HL-60/S4 treated with retinoic acid at 250 ng/mL for 4 days and 3 days (cell line): Measurements from ENCODE around the gene POU3F3.

Experiments
- in situ Hi-C: fragments of 300-500 bp; cut with MboI; formaldehyde crosslinking; loops from 2 replicates; pipeline ENCODE4 v1.7.0; 2022; ENCODE audit warnings: low sequenced_read_pairs

The POU3F3 gene

DNA sequence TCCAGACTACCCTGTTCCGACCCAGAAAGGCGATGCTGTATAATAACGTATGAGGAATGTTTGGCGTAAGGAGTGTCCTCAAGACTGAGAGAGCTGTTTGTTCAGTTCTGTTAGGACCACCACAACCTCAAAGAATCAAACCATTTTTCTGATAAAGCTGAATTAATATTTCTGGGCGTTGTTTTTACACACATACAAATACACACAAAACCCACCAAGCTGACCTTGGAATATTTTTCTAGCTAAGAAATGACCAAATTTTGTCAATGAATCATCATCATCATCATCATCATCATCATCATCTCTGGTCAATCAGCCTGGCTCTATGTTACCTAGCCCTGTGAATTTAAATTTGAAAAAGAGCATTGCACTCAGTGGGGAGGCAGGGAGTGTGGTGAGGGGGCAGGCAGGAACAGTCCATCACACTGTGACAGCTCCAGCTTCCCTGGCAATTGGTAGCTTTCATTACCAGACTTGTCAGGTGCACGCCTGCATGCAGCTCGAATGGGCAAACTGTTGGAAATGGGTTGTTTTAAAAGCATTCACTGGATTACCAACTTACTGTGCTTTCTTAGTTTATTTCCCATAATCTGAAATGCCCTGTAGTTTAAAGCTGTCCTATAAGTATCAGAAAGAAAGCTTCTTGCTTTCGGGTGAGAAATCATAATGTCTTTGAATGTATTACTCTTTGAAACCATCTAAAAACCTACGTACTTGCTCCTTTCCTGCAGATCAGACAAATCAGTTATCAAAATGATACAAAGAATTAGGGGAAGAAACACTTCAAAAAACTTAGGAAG is 6.9 kb upstream of the POU3F3 start:
- in situ Hi-C loops = no loop called here

GRCh38 chr2:104847586-104848160 is 6.2 kb upstream of the POU3F3 start:
- in situ Hi-C loops = no loop called here

GRCh38 chr2:104848526-104848925 is 5.4 kb upstream of the POU3F3 start:
- in situ Hi-C loops = no loop called here

- in situ Hi-C loops = no loop called here
Measured at GRCh38 chr2:104849101-104849500, 4.8 kb upstream of the POU3F3 start.

- in situ Hi-C loops = no loop called here
Measured at GRCh38 chr2:104849618-104850141, 4.2 kb upstream of the POU3F3 start.

DNA sequence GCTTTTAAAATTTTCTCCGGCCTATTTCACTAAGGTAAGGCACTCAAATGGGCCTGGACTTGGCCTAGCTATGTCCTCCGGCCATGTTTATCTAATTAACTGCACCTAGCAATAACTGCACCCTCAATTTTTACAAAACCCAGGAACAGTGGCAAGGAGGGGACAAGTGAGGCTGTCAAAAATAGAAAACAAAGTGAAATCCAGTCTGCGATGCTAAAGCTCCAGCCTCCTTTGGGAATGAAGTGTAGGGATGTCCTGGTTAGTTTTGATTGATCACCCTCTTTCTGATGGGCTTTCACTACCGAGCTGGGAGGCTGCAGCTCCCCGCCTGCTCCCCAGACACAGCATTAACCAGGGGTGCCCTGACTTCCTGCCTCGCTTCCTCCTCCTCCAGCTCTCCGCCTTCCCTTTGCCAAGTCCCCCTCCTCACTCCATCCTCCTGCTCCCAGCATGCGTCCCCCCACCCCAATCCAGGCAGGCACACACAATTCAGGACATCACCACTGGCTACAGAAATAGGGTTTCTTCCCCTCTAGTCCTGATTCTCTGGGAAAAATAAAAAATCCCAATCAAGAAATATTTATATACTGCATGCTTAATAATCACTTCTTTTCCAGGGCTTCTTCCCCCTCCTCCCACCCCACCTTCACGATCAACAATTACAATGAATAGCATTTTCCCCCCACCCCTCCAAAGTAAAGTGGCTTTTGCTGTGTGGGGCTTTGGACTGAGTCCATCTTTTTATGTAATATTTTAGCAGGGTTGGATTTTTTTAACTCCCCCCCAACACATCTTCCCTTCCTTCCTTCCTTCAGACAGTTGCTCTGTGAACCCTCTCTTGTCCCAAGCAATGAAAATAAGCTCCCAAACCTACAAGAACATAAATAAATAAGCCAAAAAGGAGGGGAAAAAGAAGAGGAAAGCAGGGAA is 3.3 kb upstream of the POU3F3 start:
- in situ Hi-C loops = no loop called here

GRCh38 chr2:104851291-104852089 is 2.4 kb upstream of the POU3F3 start:
- in situ Hi-C loops = no loop called here

- in situ Hi-C loops = no loop called here
Measured at GRCh38 chr2:104852090-104852666, 1.7 kb upstream of the POU3F3 start.

GRCh38 chr2:104854498-104855220 is 744 bp downstream of the POU3F3 start:
- in situ Hi-C loops = no loop called here

- in situ Hi-C loops = no loop called here
Measured at GRCh38 chr2:104855221-104856085, 1.5 kb downstream of the POU3F3 start.

GRCh38 chr2:104856086-104856972 is 2.4 kb downstream of the POU3F3 start:
- in situ Hi-C loops = no loop called here

- in situ Hi-C loops = no loop called here
Measured at GRCh38 chr2:104856973-104857261, 3.0 kb downstream of the POU3F3 start.

GRCh38 chr2:104857262-104858005 is 3.5 kb downstream of the POU3F3 start:
- in situ Hi-C loops = no loop called here

DNA sequence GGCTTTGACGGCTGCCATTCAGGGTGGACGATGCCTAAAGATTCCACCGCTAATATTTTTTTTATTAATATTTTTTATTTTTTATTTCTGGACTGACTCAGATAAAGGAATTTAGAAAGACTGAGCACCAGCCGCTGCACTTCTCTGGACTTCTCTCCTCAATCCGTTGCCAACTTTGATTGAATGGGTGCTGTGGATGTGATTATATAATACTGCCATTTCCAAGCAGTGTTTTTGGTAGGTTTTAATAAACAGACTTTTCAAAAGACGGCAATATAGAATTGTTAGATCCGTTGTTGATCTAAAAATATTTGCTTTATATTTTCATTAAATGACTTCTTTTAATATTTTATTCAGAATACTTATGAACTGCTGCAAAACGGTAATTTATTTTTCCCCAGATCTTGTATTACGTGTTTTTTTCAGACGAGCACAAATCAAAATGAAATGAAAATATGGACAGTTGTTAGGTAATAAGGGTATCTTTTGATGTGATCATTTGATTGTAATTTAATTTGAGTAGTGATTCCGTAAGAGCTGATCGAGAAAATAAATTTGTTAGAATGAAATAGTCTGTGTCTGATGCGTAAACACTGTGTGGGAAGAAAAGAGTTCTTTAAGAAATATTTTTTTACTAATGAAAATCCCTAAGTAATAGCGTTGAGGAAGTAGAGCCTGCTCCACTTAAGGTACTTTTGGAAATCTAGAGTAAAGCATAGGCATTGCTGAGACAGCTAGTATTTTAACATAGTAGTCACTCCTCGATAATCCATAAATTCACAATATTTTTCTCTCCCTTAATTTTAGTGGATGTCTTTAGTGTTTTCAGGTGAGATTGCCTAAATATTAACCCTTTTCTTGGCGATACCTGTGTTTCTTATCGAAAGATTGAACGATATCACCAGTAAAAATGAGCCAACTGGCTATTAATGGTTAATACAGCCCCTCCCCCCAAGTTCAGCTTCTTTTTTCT is 4.4 kb downstream of the POU3F3 start:
- in situ Hi-C loops = no loop called here

GRCh38 chr2:104859291-104859765 is 5.4 kb downstream of the POU3F3 start:
- in situ Hi-C loops = no loop called here
